Measurements from ENCODE around the gene MACF1. TPM values are rescaled to one million over a fixed set of nuclear protein-coding genes. Genes with fewer than 3 reads are reported as not detected.
A peak's percentile ranks its signal among the peaks of the same experiment; 100 is the strongest.
"Not testable (repeated sequence)": the region's sequence is repeated elsewhere in the genome, so short reads cannot be mapped to it uniquely, and the experiment has no call there.

The MACF1 gene
- total RNA-seq, 1 donor from 2014 or later = 301 TPM

- no peak for DNase-seq (ENCODE audit: low spot score in 2 of 2, unreplicated experiment in 2 of 2)
- Mint-ChIP-seq H3K9me3 (no peaks in the 10 kb centered on the region), H3K36me3 (peaks cover 28% of the 10 kb centered on the region), H3K27ac (no peak overlapping the region), H3K27me3 (ENCODE audit: low read depth) (no peaks in the 10 kb centered on the region), H3K4me3 (no peak overlapping the region), H3K4me1 (peaks cover 4% of the 10 kb centered on the region)
- TF ChIP-seq CTCF (IDR thresholded peaks at IDR 0.05; ENCODE audit: unreplicated experiment) = no peak
Observed at GRCh38 chr1:39474810-39475209, 270.3 kb downstream of the MACF1 start.

- not testable (repeated sequence) for H3K27me3 Mint-ChIP-seq (ENCODE audit: low read depth); DNase-seq (ENCODE audit: low spot score in 2 of 2, unreplicated experiment in 2 of 2); H3K4me1 Mint-ChIP-seq; H3K9me3 Mint-ChIP-seq; H3K27ac Mint-ChIP-seq; H3K4me3 Mint-ChIP-seq
- peaks cover 29% of the 10 kb centered on the region for H3K36me3 Mint-ChIP-seq
Observed at GRCh38 chr1:39475551-39475950, 271.1 kb downstream of the MACF1 start.

- Mint-ChIP-seq H3K4me1 (no peaks in the 10 kb centered on the region), H3K27me3 (ENCODE audit: low read depth) (no peaks in the 10 kb centered on the region), H3K36me3 (peaks cover 35% of the 10 kb centered on the region), H3K27ac (peak overlapping the region; percentile 30), H3K4me3 (no peak overlapping the region), H3K9me3 (no peaks in the 10 kb centered on the region)
- no peak for TF ChIP-seq CTCF (IDR thresholded peaks at IDR 0.05; ENCODE audit: unreplicated experiment)
- no peak for DNase-seq (ENCODE audit: low spot score in 2 of 2, unreplicated experiment in 2 of 2)
Observed at GRCh38 chr1:39478126-39478915, 273.8 kb downstream of the MACF1 start.

- H3K27me3 Mint-ChIP-seq (ENCODE audit: low read depth) = no peaks in the 10 kb centered on the region
- H3K27ac Mint-ChIP-seq = no peak overlapping the region
- H3K36me3 Mint-ChIP-seq = peaks cover 40% of the 10 kb centered on the region
- H3K4me3 Mint-ChIP-seq = no peak overlapping the region
- TF ChIP-seq CTCF (IDR thresholded peaks at IDR 0.05; ENCODE audit: unreplicated experiment) = no peak
- no peaks in the 10 kb centered on the region for H3K9me3 Mint-ChIP-seq
- no peak for DNase-seq (ENCODE audit: low spot score in 2 of 2, unreplicated experiment in 2 of 2)
- no peaks in the 10 kb centered on the region for H3K4me1 Mint-ChIP-seq
Observed at GRCh38 chr1:39481289-39481688, 276.8 kb downstream of the MACF1 start.

GRCh38 chr1:39483276-39483675 lies 278.8 kb downstream of the MACF1 start:
- Mint-ChIP-seq H3K4me1 (no peaks in the 10 kb centered on the region), H3K4me3 (no peak overlapping the region), H3K9me3 (no peaks in the 10 kb centered on the region), H3K36me3 (peaks cover 46% of the 10 kb centered on the region), H3K27me3 (ENCODE audit: low read depth) (no peaks in the 10 kb centered on the region), H3K27ac (no peak overlapping the region)
- no peak for DNase-seq (ENCODE audit: low spot score in 2 of 2, unreplicated experiment in 2 of 2)
- no peak for TF ChIP-seq CTCF (IDR thresholded peaks at IDR 0.05; ENCODE audit: unreplicated experiment)

- H3K27me3 Mint-ChIP-seq (ENCODE audit: low read depth) = peaks cover 8% of the 10 kb centered on the region
Observed at GRCh38 chr1:39484564-39484963, 280.1 kb downstream of the MACF1 start.

More at GRCh38 chr1:39484564-39484963, 280.1 kb downstream of the MACF1 start:
- no peak overlapping the region for H3K27ac Mint-ChIP-seq
- no peaks in the 10 kb centered on the region for H3K4me1 Mint-ChIP-seq
- no peak for DNase-seq (ENCODE audit: low spot score in 2 of 2, unreplicated experiment in 2 of 2)
- H3K36me3 Mint-ChIP-seq = peaks cover 46% of the 10 kb centered on the region
- no peaks in the 10 kb centered on the region for H3K9me3 Mint-ChIP-seq
- no peak for TF ChIP-seq CTCF (IDR thresholded peaks at IDR 0.05; ENCODE audit: unreplicated experiment)
- no peak overlapping the region for H3K4me3 Mint-ChIP-seq
